B cell (primary cell): ENCODE data around the gene MARCHF10. TPM values are rescaled to one million over a fixed set of nuclear protein-coding genes. Genes with fewer than 3 reads are reported as not detected.

ENCODE experiments used
- ATAC-seq: fragments of 200-7000 bp; cut with Tn5 transposase; one replicate; pipeline ENCODE4 v1.10.0; 2021; ENCODE audit warnings: low read depth, mild to moderate bottlenecking, moderate number of reproducible peaks, moderate library complexity
- CTCF ChIA-PET: fragments of 350-600 bp; sonication (Branson Sonifier 250); formaldehyde crosslinking; loops from one replicate; lab custom pipeline; 2021; ENCODE audit warnings: antibody characterized with exemption, inconsistent platforms; lab: Charles Lee
- POLR2A ChIA-PET: fragments of 350-600 bp; sonication (Branson Sonifier 250); formaldehyde crosslinking; loops from one replicate; lab custom pipeline; 2021; ENCODE audit warnings: antibody characterized with exemption; lab: Charles Lee
- DNase-seq: peaks from one replicate; pipeline ENCODE4 v3.0.0; 2013
- H2AFZ ChIP-seq: 2 replicates; pipeline ENCODE4 v1.6.1; 2012; ENCODE audit warnings: mild to moderate bottlenecking, low read depth, low read length; ENCODE audit not compliant: insufficient read depth, poor library complexity, severe bottlenecking
- H3K27ac ChIP-seq, 2 donors: 1 replicate in 1 of 2; 2 replicates in 1 of 2; pipeline ENCODE4 v1.5.1; 2012 to 2013; ENCODE audit warnings: low read length in 2 of 2, mild to moderate bottlenecking in 2 of 2, moderate library complexity in 1 of 2
- H3K27me3 ChIP-seq, 4 experiments: fragments of 200-600 bp in 1 of 4; sonication (generic) in 1 of 4; replicated peaks in 1 of 4; 1 replicate in 2 of 4; 2 replicates in 2 of 4; pipeline versions ENCODE4 v1.6.1 to v1.7.0; 2013 to 2016; ENCODE audit warnings: low read length in 3 of 4, mild to moderate bottlenecking in 2 of 4, mixed read lengths in 1 of 4, moderate library complexity in 1 of 4; ENCODE audit not compliant: insufficient read depth in 4 of 4, control insufficient read depth in 3 of 4; ENCODE audit errors: control extremely low read depth in 1 of 4
- H3K36me3 ChIP-seq, 2 experiments: replicated peaks in 1 of 2; 1 replicate in 1 of 2; 2 replicates in 1 of 2; pipeline versions ENCODE4 v1.6.1 to v1.7.1; 2013; ENCODE audit warnings: low read length in 1 of 2; ENCODE audit not compliant: insufficient read depth in 2 of 2, control insufficient read depth in 1 of 2; ENCODE audit errors: control extremely low read depth in 1 of 2, extremely low read depth in 1 of 2
- H3K4me1 ChIP-seq, 2 donors: fragments of 200-600 bp in 1 of 2; sonication (generic) in 1 of 2; 1 replicate in 1 of 2; 2 replicates in 1 of 2; pipeline versions ENCODE4 v1.5.1 to v1.6.1; 2013 to 2017; ENCODE audit warnings: low read length in 2 of 2; ENCODE audit not compliant: control insufficient read depth in 2 of 2, insufficient read depth in 2 of 2
- H3K4me2 ChIP-seq: replicated peaks from 2 replicates; pipeline ENCODE3; 2012; ENCODE audit warnings: mild to moderate bottlenecking, low read depth, low read length; ENCODE audit not compliant: poor library complexity, severe bottlenecking
- H3K4me3 ChIP-seq, 5 experiments: fragments of 200-600 bp in 1 of 5; sonication (generic) in 1 of 5; 1 replicate in 3 of 5; 2 replicates in 2 of 5; pipeline versions ENCODE4 v1.5.1 to v1.7.0; 2011 to 2016; ENCODE audit warnings: low read length in 4 of 5, mild to moderate bottlenecking in 4 of 5, low read depth in 2 of 5, control low read depth in 1 of 5, moderate library complexity in 1 of 5; ENCODE audit not compliant: insufficient read depth in 1 of 5; ENCODE audit errors: control extremely low read depth in 1 of 5, extremely low read depth in 1 of 5
- H3K79me2 ChIP-seq: fragments of 200-600 bp; sonication (generic); one replicate; pipeline ENCODE4 v1.6.0; 2016; ENCODE audit warnings: low read length; ENCODE audit not compliant: control insufficient read depth, insufficient read depth
- H3K9ac ChIP-seq: fragments of 200-600 bp; sonication (generic); 2 replicates; pipeline ENCODE4 v1.6.1; 2017; ENCODE audit warnings: mild to moderate bottlenecking, low read length, moderate library complexity
- H3K9me3 ChIP-seq, 3 donors: one replicate each; pipeline versions ENCODE4 v1.6.1 to v1.7.1; 2013; ENCODE audit warnings: low read length in 2 of 3; ENCODE audit not compliant: control insufficient read depth in 2 of 3, insufficient read depth in 1 of 3; ENCODE audit errors: control extremely low read depth in 1 of 3
- H4K20me1 ChIP-seq: 2 replicates; pipeline ENCODE4 v1.6.0; 2012; ENCODE audit warnings: mild to moderate bottlenecking, low read length; ENCODE audit not compliant: insufficient read depth, control insufficient read depth, poor library complexity, severe bottlenecking
- H3K27ac Mint-ChIP-seq: one replicate; pipeline ENCODE4 v1.8.0; 2021; ENCODE audit warnings: mixed read lengths
- H3K27me3 Mint-ChIP-seq: one replicate; pipeline ENCODE4 v1.8.0; 2021; ENCODE audit warnings: mixed read lengths
- H3K4me1 Mint-ChIP-seq: one replicate; pipeline ENCODE4 v1.8.0; 2021; ENCODE audit warnings: mixed read lengths
- H3K4me3 Mint-ChIP-seq: one replicate; pipeline ENCODE4 v1.8.0; 2021; ENCODE audit warnings: mixed read lengths
- H3K9me3 Mint-ChIP-seq: one replicate; pipeline ENCODE4 v1.8.0; 2022; ENCODE audit warnings: mixed read lengths; ENCODE audit not compliant: insufficient read depth
- CTCF ChIP-seq: fragments of 200-600 bp; IDR thresholded peaks from one replicate; pipeline ENCODE4 v1.8.0; 2022; ENCODE audit warnings: antibody characterized with exemption, mild to moderate bottlenecking
- EZH2 ChIP-seq: IDR thresholded peaks from 2 replicates; pipeline ENCODE4 v1.6.1; 2012; ENCODE audit warnings: borderline replicate concordance, low read depth, mild to moderate bottlenecking, moderate library complexity, low read length; ENCODE audit not compliant: insufficient read depth, poor library complexity, severe bottlenecking
- WGBS: methylation state at CpG from one replicate; pipeline ENCODE4 v1.1.5; 2013; ENCODE audit warnings: missing lambda C conversion rate; ENCODE audit not compliant: insufficient coverage; 5-methylcytosine and 5-hydroxymethylcytosine counted together
- intact Hi-C: fragments of 100-400 bp; cut with micrococcal nuclease; formaldehyde crosslinking; loops from one replicate; pipeline ENCODE4 v1.10.0; 2022
- polyA plus RNA-seq: library from polyadenylated mRNA; depleted of rRNA; stranded (reverse); fragments of >200 nt; gene quantifications from 2 replicates; pipeline ENCODE4 v1.2.3, GENCODE V29; 2012
- total RNA-seq, 2 donors: library from RNA; stranded (reverse); fragments of 120-200 nt in 1 of 2; gene quantifications; 1 replicate in 1 of 2; 2 replicates in 1 of 2; pipeline versions ENCODE4 v1.2.3 to v1.2.4, GENCODE V29; 2013 to 2022

MARCHF10 gene
- total and polyA plus RNA-seq, 2 donors (not counting 1 experiment from before 2014, with no cell fraction given), result 0.24 TPM; not detected in 1

- intact Hi-C loops, result no loop called here
- H3K27ac Mint-ChIP-seq, result no peak overlapping the region
Observed at GRCh38 chr17:62657690-62658089, 150.4 kb downstream of the MARCHF10 start.

GRCh38 chr17:62657145-62657665 is 150.9 kb downstream of the MARCHF10 start:
- no peaks in the 10 kb centered on the region for H4K20me1 ChIP-seq
- H3K9me3 ChIP-seq, result peaks cover 0 to 3% (median 0%) of the 10 kb centered on the region in 3 donors
- H3K4me3 Mint-ChIP-seq, result no peak overlapping the region
- intact Hi-C loops, result no loop called here
- ChIA-PET CTCF (no interaction called here), POLR2A (no interaction called here)
- no peak overlapping the region for H3K4me3 ChIP-seq
- no peaks in the 10 kb centered on the region for H3K36me3 ChIP-seq
- no peak overlapping the region for H3K4me2 ChIP-seq
- no peaks in the 10 kb centered on the region for H3K27me3 Mint-ChIP-seq
- H3K27ac ChIP-seq, result no peak overlapping the region
- no peak overlapping the region for H3K27ac Mint-ChIP-seq
- ATAC-seq (no peak), DNase-seq (no peak)
- peaks cover 6% of the 10 kb centered on the region for H3K9me3 Mint-ChIP-seq
- H3K9ac ChIP-seq, result no peak overlapping the region
- H2AFZ ChIP-seq, result no peak overlapping the region
- H3K27me3 ChIP-seq, result peaks cover 0 to 2% (median 0%) of the 10 kb centered on the region in 4 experiments
- TF ChIP-seq EZH2 (no peak), CTCF (no peak)
- no peaks in the 10 kb centered on the region for H3K79me2 ChIP-seq
- H3K4me1 Mint-ChIP-seq, result peaks cover 18% of the 10 kb centered on the region
- H3K4me1 ChIP-seq, result peaks cover 11 to 17% of the 10 kb centered on the region in 2 donors
- no CpG with 5 or more reads among the region's 3 CpGs for WGBS

More at GRCh38 chr17:62657690-62658089, 150.4 kb downstream of the MARCHF10 start:
- DNase-seq, result no peak
- Histone ChIP-seq H3K4me1 (peaks cover 11 to 14% of the 10 kb centered on the region in 2 donors), H3K79me2 (no peaks in the 10 kb centered on the region), H3K4me3 (no peak overlapping the region), H4K20me1 (no peaks in the 10 kb centered on the region), H3K9ac (no peak overlapping the region), H2AFZ (no peak overlapping the region), H3K27ac (no peak overlapping the region), H3K36me3 (no peaks in the 10 kb centered on the region), H3K9me3 (peaks cover 0 to 3% (median 0%) of the 10 kb centered on the region in 3 donors), H3K4me2 (no peak overlapping the region), H3K27me3 (no peaks in the 10 kb centered on the region)
- TF ChIP-seq CTCF, result no peak
- no peak for TF ChIP-seq EZH2
- peaks cover 14% of the 10 kb centered on the region for H3K4me1 Mint-ChIP-seq
- CTCF ChIA-PET, result no interaction called here
- no peaks in the 10 kb centered on the region for H3K27me3 Mint-ChIP-seq
- H3K4me3 Mint-ChIP-seq, result no peak overlapping the region
- 94% methylated on average over 9 of the region's 9 CpGs for WGBS
- peaks cover 8% of the 10 kb centered on the region for H3K9me3 Mint-ChIP-seq
- ATAC-seq, result no peak
- POLR2A ChIA-PET, result no interaction called here
